SK-N-SH (cell line): Measurements from ENCODE around the gene PTPRF. TPM values are rescaled to one million over a fixed set of nuclear protein-coding genes. Genes with fewer than 3 reads are reported as not detected.

Source experiments
- CTCF ChIA-PET: fragments of 300-600, 350-600 bp; formaldehyde crosslinking; extraction: SDS; loops from one replicate; lab custom pipeline; 2021; lab: Yijun Ruan, JAX
- POLR2A ChIA-PET: fragments of 350-600 bp; sonication (Branson Sonifier 250); formaldehyde crosslinking; extraction: SDS; loops from one replicate; lab custom pipeline; 2020; ENCODE audit warnings: antibody characterized with exemption, inconsistent platforms; lab: Yijun Ruan, JAX
- DNase-seq: peaks from one replicate; pipeline ENCODE4 v3.0.0; 2012
- H2AFZ ChIP-seq: fragments of 200-600 bp; sonication (generic); 2 replicates; pipeline ENCODE4 v1.8.1; 2016; ENCODE audit warnings: antibody characterized with exemption, mild to moderate bottlenecking, low read depth
- H3F3A ChIP-seq: fragments of 200-600 bp; sonication (generic); replicated peaks from 2 replicates; pipeline ENCODE3; 2016; ENCODE audit warnings: antibody characterized with exemption, mild to moderate bottlenecking; ENCODE audit not compliant: insufficient read depth
- H3K27ac ChIP-seq, 2 experiments: fragments of 200-500 bp in 1 of 2; fragments of 200-600 bp in 1 of 2; sonication (Bioruptor generic) in 1 of 2; sonication (generic), shearing (Covaris generic) in 1 of 2; 2 replicates each; pipeline versions ENCODE4 v1.5.1 to v1.6.1; 2014 to 2016; ENCODE audit warnings: low read depth in 2 of 2, inconsistent platforms in 1 of 2, low read length in 1 of 2, mild to moderate bottlenecking in 1 of 2, mixed read lengths in 1 of 2
- H3K27me3 ChIP-seq: fragments of 200-600 bp; sonication (generic), shearing (Covaris generic); 2 replicates; pipeline ENCODE4 v1.6.1; 2016; ENCODE audit warnings: mixed run types; ENCODE audit not compliant: insufficient read depth
- H3K36me3 ChIP-seq, 2 experiments: fragments of 200-500 bp in 1 of 2; fragments of 200-600 bp in 1 of 2; sonication (Bioruptor generic) in 1 of 2; sonication (generic) in 1 of 2; replicated peaks in 1 of 2; 2 replicates each; pipeline versions ENCODE3 to v1.5.1; 2014 to 2016; ENCODE audit warnings: low read length in 1 of 2, mild to moderate bottlenecking in 1 of 2; ENCODE audit not compliant: insufficient read depth in 2 of 2, control insufficient read depth in 1 of 2
- H3K4me1 ChIP-seq, 2 experiments: fragments of 200-500 bp in 1 of 2; fragments of 200-600 bp in 1 of 2; sonication (Bioruptor generic) in 1 of 2; sonication (generic), shearing (Covaris generic) in 1 of 2; 2 replicates each; pipeline versions ENCODE4 v1.5.1 to v1.6.1; 2014 to 2016; ENCODE audit warnings: low read depth in 1 of 2, low read length in 1 of 2, mixed run types in 1 of 2; ENCODE audit not compliant: insufficient read depth in 2 of 2, control insufficient read depth in 1 of 2
- H3K4me2 ChIP-seq: fragments of 200-600 bp; sonication (generic), shearing (Covaris generic); 2 replicates; pipeline ENCODE4 v1.6.1; 2017; ENCODE audit warnings: mixed run types
- H3K4me3 ChIP-seq, 2 experiments: fragments of 200-500 bp in 1 of 2; fragments of 200-600 bp in 1 of 2; sonication (Bioruptor generic) in 1 of 2; sonication (generic), shearing (Covaris generic) in 1 of 2; 2 replicates each; pipeline versions ENCODE4 v1.5.1 to v1.8.1; 2014 to 2016; ENCODE audit warnings: low read depth in 2 of 2, inconsistent platforms in 1 of 2, low read length in 1 of 2, mild to moderate bottlenecking in 1 of 2, mixed read lengths in 1 of 2, moderate library complexity in 1 of 2
- H3K79me2 ChIP-seq: fragments of 200-600 bp; sonication (generic); 2 replicates; pipeline ENCODE4 v1.8.1; 2017; ENCODE audit warnings: mild to moderate bottlenecking; ENCODE audit not compliant: insufficient read depth
- H3K9ac ChIP-seq: fragments of 200-600 bp; sonication (generic); 2 replicates; pipeline ENCODE4 v1.6.1; 2017; ENCODE audit warnings: mixed run types
- H3K9me2 ChIP-seq: fragments of 200-600 bp; sonication (generic); 2 replicates; pipeline ENCODE4 v1.6.1; 2017; ENCODE audit warnings: mixed run types
- H3K9me3 ChIP-seq: fragments of 200-600 bp; sonication (generic); 2 replicates; pipeline ENCODE4 v1.6.1; 2017; ENCODE audit warnings: mixed run types, mild to moderate bottlenecking, moderate library complexity
- H4K20me1 ChIP-seq: fragments of 200-600 bp; sonication (generic); 2 replicates; pipeline ENCODE4 v1.6.1; 2017; ENCODE audit warnings: mild to moderate bottlenecking, mixed run types; ENCODE audit not compliant: insufficient read depth
- CHD2 ChIP-seq: fragments of 150-350 bp; IDR thresholded peaks from 2 replicates; pipeline ENCODE4 v1.6.1; 2018; ENCODE audit warnings: low read length; ENCODE audit not compliant: partially characterized antibody
- ELF1 ChIP-seq: IDR thresholded peaks from 2 replicates; pipeline ENCODE4 v1.4.0; 2012
- FOSL2 ChIP-seq: IDR thresholded peaks from 2 replicates; pipeline ENCODE4 v1.4.0; 2012; ENCODE audit warnings: low read depth, mild to moderate bottlenecking, moderate library complexity, borderline replicate concordance
- FOXJ3 ChIP-seq: sonication (generic); formaldehyde crosslinking; IDR thresholded peaks from 2 replicates; pipeline ENCODE4 v1.5.1; 2020; ENCODE audit warnings: mild to moderate bottlenecking, missing genetic modification reagents
- GATA2 ChIP-seq: sonication (generic); formaldehyde crosslinking; IDR thresholded peaks from 2 replicates; pipeline ENCODE4 v1.5.0; 2020; ENCODE audit warnings: mild to moderate bottlenecking, missing genetic modification reagents
- JUND ChIP-seq: IDR thresholded peaks from 2 replicates; pipeline ENCODE4 v1.4.0; 2012
- MXI1 ChIP-seq: IDR thresholded peaks from 2 replicates; pipeline ENCODE4 v1.6.1; 2012; ENCODE audit warnings: mild to moderate bottlenecking, low read depth, low read length, improper control_type of control experiment
- NRF1 ChIP-seq: IDR thresholded peaks from 2 replicates; pipeline ENCODE4 v1.6.1; 2012; ENCODE audit warnings: low read depth, mild to moderate bottlenecking, low read length
- POLR2AphosphoS5 ChIP-seq: IDR thresholded peaks from 2 replicates; pipeline ENCODE4 v1.6.1; 2012; ENCODE audit warnings: low read depth, low read length
- RAD21 ChIP-seq: IDR thresholded peaks from 2 replicates; pipeline ENCODE4 v1.6.1; 2012; ENCODE audit warnings: mild to moderate bottlenecking, low read length
- RCOR1 ChIP-seq: fragments of 150-350 bp; IDR thresholded peaks from 2 replicates; pipeline ENCODE4 v1.6.1; 2017; ENCODE audit warnings: antibody characterized with exemption, low read length
- RFX5 ChIP-seq: IDR thresholded peaks from 2 replicates; pipeline ENCODE4 v1.6.1; 2012; ENCODE audit warnings: mild to moderate bottlenecking, improper control_type of control experiment, low read length
- SIN3A ChIP-seq: IDR thresholded peaks from 2 replicates; pipeline ENCODE4 v1.6.1; 2012; ENCODE audit warnings: low read depth, mild to moderate bottlenecking, low read length, moderate library complexity, borderline replicate concordance
- USF1 ChIP-seq: IDR thresholded peaks from 2 replicates; pipeline ENCODE4 v1.4.0; 2012; ENCODE audit warnings: low read depth, borderline replicate concordance
- WGBS: methylation state at CpG from one replicate; pipeline ENCODE4 v1.1.6; 2017; ENCODE audit warnings: low lambda C conversion rate; 5-methylcytosine and 5-hydroxymethylcytosine counted together
- polyA plus RNA-seq, 3 experiments: library from polyadenylated mRNA; depleted of rRNA; stranded (reverse); fragments of >200 nt; gene quantifications; 2 replicates each; pipeline ENCODE4 v1.2.3, GENCODE V29; 2012
- TF ChIP-seq, protein P1 (sequence below): fragments of 200-600 bp; sonication (generic); IDR thresholded peaks from 2 replicates; pipeline ENCODE4 v1.6.1; 2017; ENCODE audit warnings: antibody characterized with exemption, mild to moderate bottlenecking, moderate library complexity
- TF ChIP-seq, protein P2 (sequence below): IDR thresholded peaks from 2 replicates; pipeline ENCODE4 v1.6.1; 2012; ENCODE audit warnings: mild to moderate bottlenecking, low read depth, low read length, moderate library complexity
- TF ChIP-seq, protein P3 (sequence below): fragments of 150-350 bp; IDR thresholded peaks from 2 replicates; pipeline ENCODE4 v1.6.1; 2017; ENCODE audit warnings: antibody characterized with exemption, low read length, low read depth, borderline replicate concordance

Gene PTPRF
- polyA plus RNA-seq, 1 of the 3 experiments (the other 2 are of a cell fraction): 72.7 TPM

- Histone ChIP-seq H3K9me3 (peaks cover 4% of the 10 kb centered on the region; the same call in 1 of the 2 replicates), H3K9me2 (no peaks in the 10 kb centered on the region), H3K27me3 (no peaks in the 10 kb centered on the region), H3K4me3 (no peak overlapping the region), H3K36me3 (no peaks in the 10 kb centered on the region), H3K27ac (no peak overlapping the region), H3K79me2 (no peaks in the 10 kb centered on the region), H3K4me1 (peaks cover 4 to 5% of the 10 kb centered on the region in 2 experiments; a peak in 2 of 4 replicates), H3K4me2 (no peak overlapping the region), H4K20me1 (no peaks in the 10 kb centered on the region), H3F3A (no peaks in the 10 kb centered on the region), H3K9ac (no peak overlapping the region), H2AFZ (no peak overlapping the region)
- ChIA-PET POLR2A (no interaction called here), CTCF (no interaction called here)
- 59% methylated on average over 11 of the region's 11 CpGs for WGBS
- TF ChIP-seq, protein P1, sequence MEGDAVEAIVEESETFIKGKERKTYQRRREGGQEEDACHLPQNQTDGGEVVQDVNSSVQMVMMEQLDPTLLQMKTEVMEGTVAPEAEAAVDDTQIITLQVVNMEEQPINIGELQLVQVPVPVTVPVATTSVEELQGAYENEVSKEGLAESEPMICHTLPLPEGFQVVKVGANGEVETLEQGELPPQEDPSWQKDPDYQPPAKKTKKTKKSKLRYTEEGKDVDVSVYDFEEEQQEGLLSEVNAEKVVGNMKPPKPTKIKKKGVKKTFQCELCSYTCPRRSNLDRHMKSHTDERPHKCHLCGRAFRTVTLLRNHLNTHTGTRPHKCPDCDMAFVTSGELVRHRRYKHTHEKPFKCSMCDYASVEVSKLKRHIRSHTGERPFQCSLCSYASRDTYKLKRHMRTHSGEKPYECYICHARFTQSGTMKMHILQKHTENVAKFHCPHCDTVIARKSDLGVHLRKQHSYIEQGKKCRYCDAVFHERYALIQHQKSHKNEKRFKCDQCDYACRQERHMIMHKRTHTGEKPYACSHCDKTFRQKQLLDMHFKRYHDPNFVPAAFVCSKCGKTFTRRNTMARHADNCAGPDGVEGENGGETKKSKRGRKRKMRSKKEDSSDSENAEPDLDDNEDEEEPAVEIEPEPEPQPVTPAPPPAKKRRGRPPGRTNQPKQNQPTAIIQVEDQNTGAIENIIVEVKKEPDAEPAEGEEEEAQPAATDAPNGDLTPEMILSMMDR: no peak
- TF ChIP-seq RFX5: no peak
- no peak for TF ChIP-seq RAD21
- no peak for TF ChIP-seq POLR2AphosphoS5
- no peak for TF ChIP-seq GATA2 (CRISPR knock-in tag)
- TF ChIP-seq FOXJ3: no peak
- no peak for TF ChIP-seq JUND
- no peak for DNase-seq
Measured at GRCh38 chr1:43493661-43494450, 36.8 kb upstream of the PTPRF start.

GRCh38 chr1:43495204-43495603 is 35.5 kb upstream of the PTPRF start:
- Histone ChIP-seq H3K27ac (no peak overlapping the region), H3K36me3 (no peaks in the 10 kb centered on the region), H3K9me2 (no peaks in the 10 kb centered on the region), H3K9ac (no peak overlapping the region), H3K4me1 (peaks cover 4 to 5% of the 10 kb centered on the region in 2 experiments; a peak in 2 of 4 replicates), H2AFZ (no peak overlapping the region), H3K4me3 (no peak overlapping the region), H3K4me2 (no peak overlapping the region), H3F3A (no peaks in the 10 kb centered on the region), H3K9me3 (no peaks in the 10 kb centered on the region), H4K20me1 (no peaks in the 10 kb centered on the region), H3K27me3 (no peaks in the 10 kb centered on the region), H3K79me2 (no peaks in the 10 kb centered on the region)
- POLR2A ChIA-PET: no interaction called here
- no peak for DNase-seq
- CTCF ChIA-PET: no interaction called here
- 96% methylated on average over 7 of the region's 7 CpGs for WGBS
- no peak for TF ChIP-seq NRF1
- TF ChIP-seq RCOR1: no peak
- TF ChIP-seq CHD2: no peak
- no peak for TF ChIP-seq RFX5
- no peak for TF ChIP-seq SIN3A
- no peak for TF ChIP-seq FOXJ3
- TF ChIP-seq, protein P2, sequence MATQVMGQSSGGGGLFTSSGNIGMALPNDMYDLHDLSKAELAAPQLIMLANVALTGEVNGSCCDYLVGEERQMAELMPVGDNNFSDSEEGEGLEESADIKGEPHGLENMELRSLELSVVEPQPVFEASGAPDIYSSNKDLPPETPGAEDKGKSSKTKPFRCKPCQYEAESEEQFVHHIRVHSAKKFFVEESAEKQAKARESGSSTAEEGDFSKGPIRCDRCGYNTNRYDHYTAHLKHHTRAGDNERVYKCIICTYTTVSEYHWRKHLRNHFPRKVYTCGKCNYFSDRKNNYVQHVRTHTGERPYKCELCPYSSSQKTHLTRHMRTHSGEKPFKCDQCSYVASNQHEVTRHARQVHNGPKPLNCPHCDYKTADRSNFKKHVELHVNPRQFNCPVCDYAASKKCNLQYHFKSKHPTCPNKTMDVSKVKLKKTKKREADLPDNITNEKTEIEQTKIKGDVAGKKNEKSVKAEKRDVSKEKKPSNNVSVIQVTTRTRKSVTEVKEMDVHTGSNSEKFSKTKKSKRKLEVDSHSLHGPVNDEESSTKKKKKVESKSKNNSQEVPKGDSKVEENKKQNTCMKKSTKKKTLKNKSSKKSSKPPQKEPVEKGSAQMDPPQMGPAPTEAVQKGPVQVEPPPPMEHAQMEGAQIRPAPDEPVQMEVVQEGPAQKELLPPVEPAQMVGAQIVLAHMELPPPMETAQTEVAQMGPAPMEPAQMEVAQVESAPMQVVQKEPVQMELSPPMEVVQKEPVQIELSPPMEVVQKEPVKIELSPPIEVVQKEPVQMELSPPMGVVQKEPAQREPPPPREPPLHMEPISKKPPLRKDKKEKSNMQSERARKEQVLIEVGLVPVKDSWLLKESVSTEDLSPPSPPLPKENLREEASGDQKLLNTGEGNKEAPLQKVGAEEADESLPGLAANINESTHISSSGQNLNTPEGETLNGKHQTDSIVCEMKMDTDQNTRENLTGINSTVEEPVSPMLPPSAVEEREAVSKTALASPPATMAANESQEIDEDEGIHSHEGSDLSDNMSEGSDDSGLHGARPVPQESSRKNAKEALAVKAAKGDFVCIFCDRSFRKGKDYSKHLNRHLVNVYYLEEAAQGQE: no peak
- TF ChIP-seq USF1: no peak
- no peak for TF ChIP-seq MXI1
- TF ChIP-seq ELF1: no peak
- TF ChIP-seq, protein P1: no peak
- TF ChIP-seq, protein P3, sequence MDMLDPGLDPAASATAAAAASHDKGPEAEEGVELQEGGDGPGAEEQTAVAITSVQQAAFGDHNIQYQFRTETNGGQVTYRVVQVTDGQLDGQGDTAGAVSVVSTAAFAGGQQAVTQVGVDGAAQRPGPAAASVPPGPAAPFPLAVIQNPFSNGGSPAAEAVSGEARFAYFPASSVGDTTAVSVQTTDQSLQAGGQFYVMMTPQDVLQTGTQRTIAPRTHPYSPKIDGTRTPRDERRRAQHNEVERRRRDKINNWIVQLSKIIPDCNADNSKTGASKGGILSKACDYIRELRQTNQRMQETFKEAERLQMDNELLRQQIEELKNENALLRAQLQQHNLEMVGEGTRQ: no peak
- no peak for TF ChIP-seq POLR2AphosphoS5
- TF ChIP-seq FOSL2: no peak
